Lung (tissue), 12 donors: ENCODE results near the gene POLE4. TPM values are rescaled to one million over a fixed set of nuclear protein-coding genes. Genes with fewer than 3 reads are reported as not detected.
A peak's percentile ranks its signal among the peaks of the same experiment; 100 is the strongest.

Experiments
- ATAC-seq: fragments of 200-7000 bp; cut with Tn5 transposase; one replicate; pipeline ENCODE4 v1.9.1; 2020; ENCODE audit warnings: moderate number of reproducible peaks; ENCODE audit not compliant: insufficient read depth, low FRiP score
- DNase-seq, 3 donors: peaks; one replicate each; pipeline ENCODE4 v3.0.0-alpha.2; 2013 to 2017
- H3K27ac ChIP-seq, 2 donors: one replicate each; pipeline ENCODE4 v1.5.1; 2013; ENCODE audit warnings: mild to moderate bottlenecking in 2 of 2, moderate library complexity in 2 of 2, control low read depth in 1 of 2, inconsistent platforms in 1 of 2, low read depth in 1 of 2, low read length in 1 of 2
- H3K27me3 ChIP-seq, 3 donors: one replicate each; pipeline ENCODE4 v1.5.1; 2013; ENCODE audit warnings: low read length in 2 of 3; ENCODE audit not compliant: control insufficient read depth in 3 of 3, insufficient read depth in 3 of 3
- H3K36me3 ChIP-seq, 4 donors: one replicate each; pipeline ENCODE4 v1.5.1; 2013; ENCODE audit warnings: low read length in 4 of 4, mild to moderate bottlenecking in 1 of 4, moderate library complexity in 1 of 4; ENCODE audit not compliant: control insufficient read depth in 4 of 4, insufficient read depth in 4 of 4
- H3K4me1 ChIP-seq, 5 donors: one replicate each; pipeline ENCODE4 v1.5.1; 2013; ENCODE audit warnings: low read length in 5 of 5, mild to moderate bottlenecking in 2 of 5, moderate library complexity in 1 of 5; ENCODE audit not compliant: control insufficient read depth in 5 of 5, insufficient read depth in 5 of 5
- H3K4me3 ChIP-seq: one replicate; pipeline ENCODE4 v1.5.1; 2013; ENCODE audit warnings: mild to moderate bottlenecking, control low read depth, moderate library complexity
- H3K9ac ChIP-seq, 2 donors: one replicate each; pipeline ENCODE4 v1.5.1; 2013; ENCODE audit warnings: low read length in 2 of 2, control low read depth in 1 of 2; ENCODE audit not compliant: insufficient read depth in 1 of 2
- H3K9me3 ChIP-seq, 4 donors: one replicate each; pipeline ENCODE4 v1.5.1; 2013; ENCODE audit warnings: low read length in 3 of 4, mild to moderate bottlenecking in 1 of 4, moderate library complexity in 1 of 4; ENCODE audit not compliant: control insufficient read depth in 4 of 4, insufficient read depth in 3 of 4
- CTCF ChIP-seq: IDR thresholded peaks from 2 replicates; pipeline ENCODE4 v1.5.1; 2012; ENCODE audit warnings: mild to moderate bottlenecking; ENCODE audit errors: control extremely low read depth, extremely low read depth
- WGBS, 2 donors: extraction: QIAGEN DNeasy Blood & Tissue Kit; methylation state at CpG; one replicate each; pipeline ENCODE4 v1.1.7; 2013; 5-methylcytosine and 5-hydroxymethylcytosine counted together
- polyA plus RNA-seq, 2 donors: library from polyadenylated mRNA; stranded (reverse); fragments of 200-250 nt; gene quantifications; one replicate each; pipeline ENCODE4 v1.2.1, GENCODE V29; 2013
- total RNA-seq, 2 donors: library from RNA; depleted of rRNA in 1 of 2; stranded (reverse); fragments of >200 nt in 1 of 2; gene quantifications; one replicate each; pipeline ENCODE4 v1.2.1, GENCODE V29; 2014 to 2021
- donor health status: control.
- donor health status: control.
- donor health status: Bipolar disorder and iron deficiency.
- donor health status: healthy.
- donor health status: DM: yes; HTN: yes; CAD: no.

Gene POLE4
- total and polyA plus RNA-seq, 4 donors = 18.7 to 87.9 (median 57.6) TPM

- H3K9me3 ChIP-seq = no peaks in the 10 kb centered on the region
- 87 to 93% methylated on average over 4 of the region's 4 CpGs for WGBS, 2 donors
- no peak overlapping the region for H3K9ac ChIP-seq
- TF ChIP-seq CTCF = no peak
- no peaks in the 10 kb centered on the region for H3K27me3 ChIP-seq
- no peak for ATAC-seq
- H3K27ac ChIP-seq = no peak overlapping the region
- no peak overlapping the region for H3K4me3 ChIP-seq
- H3K4me1 ChIP-seq = peaks cover 0 to 2% (median 0%) of the 10 kb centered on the region in 5 donors
- no peak for DNase-seq
- no peaks in the 10 kb centered on the region for H3K36me3 ChIP-seq
Observed at GRCh38 chr2:74944987-74945787, 13.3 kb upstream of the POLE4 start.

- Histone ChIP-seq H3K4me1 (peaks cover 0 to 2% (median 0%) of the 10 kb centered on the region in 5 donors), H3K27me3 (no peaks in the 10 kb centered on the region), H3K9me3 (peaks cover 0 to 1% (median 0%) of the 10 kb centered on the region in 4 donors), H3K4me3 (no peak overlapping the region), H3K9ac (no peak overlapping the region), H3K27ac (no peak overlapping the region), H3K36me3 (no peaks in the 10 kb centered on the region)
- ATAC-seq (no peak), DNase-seq (peak in 2 of 3 donors; percentile 66 to 71)
- no peak for TF ChIP-seq CTCF
- WGBS, 2 donors = 60 to 90% methylated on average over 1 of the region's 1 CpG
Observed at GRCh38 chr2:74945788-74946331, 12.6 kb upstream of the POLE4 start.

- H3K4me1 ChIP-seq = no peaks in the 10 kb centered on the region
- H3K4me3 ChIP-seq = no peak overlapping the region
- TF ChIP-seq CTCF = no peak
- H3K9me3 ChIP-seq = peaks cover 0 to 3% (median 2%) of the 10 kb centered on the region in 4 donors
- H3K9ac ChIP-seq = no peak overlapping the region
- H3K36me3 ChIP-seq = no peaks in the 10 kb centered on the region
- DNase-seq (no peak), ATAC-seq (no peak)
- no peak overlapping the region for H3K27ac ChIP-seq
- no peaks in the 10 kb centered on the region for H3K27me3 ChIP-seq
- WGBS, 2 donors = 95 to 100% methylated on average over 4 of the region's 4 CpGs
Observed at GRCh38 chr2:74947703-74948102, 10.7 kb upstream of the POLE4 start.
